KMS-11 (cell line): ENCODE results near the gene TSSK3.
"Not testable (repeated sequence)": the region's sequence is repeated elsewhere in the genome, so short reads cannot be mapped to it uniquely, and the experiment has no call there.

Source experiments
- H2AFZ ChIP-seq: fragments of 200-600 bp; sonication (generic); 2 replicates; pipeline ENCODE4 v1.6.1; 2016; ENCODE audit warnings: antibody characterized with exemption, mixed run types, low read depth
- H3K27ac ChIP-seq: fragments of 200-600 bp; sonication (generic); 2 replicates; pipeline ENCODE4 v1.6.1; 2016; ENCODE audit warnings: mild to moderate bottlenecking, mixed run types
- H3K27me3 ChIP-seq: fragments of 200-600 bp; sonication (generic); 2 replicates; pipeline ENCODE4 v1.6.1; 2017; ENCODE audit warnings: mild to moderate bottlenecking, low read depth, mixed run types, moderate library complexity; ENCODE audit not compliant: insufficient read depth
- H3K36me3 ChIP-seq: fragments of 200-600 bp; sonication (generic); 2 replicates; pipeline ENCODE4 v1.6.1; 2017; ENCODE audit warnings: mild to moderate bottlenecking, mixed run types; ENCODE audit not compliant: insufficient read depth
- H3K4me1 ChIP-seq: fragments of 200-600 bp; sonication (generic); 2 replicates; pipeline ENCODE4 v1.6.1; 2016; ENCODE audit warnings: mild to moderate bottlenecking, low read depth, mixed run types; ENCODE audit not compliant: poor library complexity, severe bottlenecking
- H3K4me2 ChIP-seq: fragments of 200-600 bp; sonication (generic); 2 replicates; pipeline ENCODE4 v1.7.0; 2016; ENCODE audit warnings: mild to moderate bottlenecking, mixed run types
- H3K4me3 ChIP-seq: fragments of 200-600 bp; sonication (generic); IDR thresholded peaks from 2 replicates; pipeline ENCODE4 v1.6.1; 2017; ENCODE audit warnings: low read depth, low read length, mixed read lengths; ENCODE audit not compliant: insufficient read depth
- H3K79me2 ChIP-seq: fragments of 200-600 bp; sonication (generic); 2 replicates; pipeline ENCODE4 v1.6.1; 2016; ENCODE audit warnings: low read depth, mixed run types; ENCODE audit not compliant: insufficient read depth
- H3K9ac ChIP-seq: fragments of 200-600 bp; sonication (generic); 2 replicates; pipeline ENCODE4 v1.6.1; 2016; ENCODE audit warnings: mild to moderate bottlenecking, mixed run types
- H4K20me1 ChIP-seq: fragments of 200-600 bp; sonication (generic); 2 replicates; pipeline ENCODE4 v1.6.1; 2016; ENCODE audit warnings: mild to moderate bottlenecking, mixed run types; ENCODE audit not compliant: insufficient read depth
- CTCF ChIP-seq: fragments of 200-600 bp; sonication (generic); conservative IDR thresholded peaks from 2 replicates; pipeline ENCODE4 v1.6.1; 2017; ENCODE audit warnings: low read depth, mild to moderate bottlenecking, antibody characterized with exemption, low read length, moderate library complexity, mixed read lengths

The TSSK3 gene

DNA sequence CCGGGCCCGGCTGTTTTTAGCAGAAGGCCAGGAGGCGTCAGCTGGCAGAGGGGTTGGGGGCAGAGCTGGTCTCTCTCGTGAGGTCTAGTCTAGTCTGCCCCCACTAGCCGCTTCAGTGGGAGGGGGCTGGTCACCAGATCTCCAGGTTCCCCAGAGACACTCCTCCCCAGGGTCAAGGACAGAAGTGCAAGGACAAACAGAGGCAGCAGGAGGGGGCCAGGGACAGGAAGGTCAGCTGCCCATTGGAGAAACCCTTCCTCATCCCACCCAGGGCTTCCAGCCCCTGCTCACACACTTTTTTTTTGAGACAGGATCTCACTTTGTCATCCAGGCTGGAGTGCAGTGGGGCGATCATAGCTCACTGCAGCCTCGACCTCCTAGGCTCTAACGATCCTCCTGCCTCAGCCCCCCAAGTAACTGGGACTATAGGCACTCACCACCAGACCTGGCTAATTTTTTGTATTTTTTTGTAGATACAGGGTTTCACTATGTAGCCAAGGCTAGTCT lies 10.0 kb upstream of the TSSK3 start:
- peak overlapping the region; percentile 68; the same call in 1 of the 2 replicates for H3K4me2 ChIP-seq
- H3K36me3 ChIP-seq: no peaks in the 10 kb centered on the region
- no peaks in the 10 kb centered on the region for H3K79me2 ChIP-seq
- H3K27me3 ChIP-seq: no peaks in the 10 kb centered on the region
- TF ChIP-seq CTCF: no peak
- no peak overlapping the region for H3K27ac ChIP-seq
- peaks cover 13% of the 10 kb centered on the region for H3K4me1 ChIP-seq
- peak overlapping the region; percentile 74; the same call in 1 of the 2 replicates for H3K9ac ChIP-seq
- H4K20me1 ChIP-seq: no peaks in the 10 kb centered on the region
- no peak overlapping the region for H3K4me3 ChIP-seq
- peak overlapping the region; percentile 62; the same call in 1 of the 2 replicates for H2AFZ ChIP-seq

DNA sequence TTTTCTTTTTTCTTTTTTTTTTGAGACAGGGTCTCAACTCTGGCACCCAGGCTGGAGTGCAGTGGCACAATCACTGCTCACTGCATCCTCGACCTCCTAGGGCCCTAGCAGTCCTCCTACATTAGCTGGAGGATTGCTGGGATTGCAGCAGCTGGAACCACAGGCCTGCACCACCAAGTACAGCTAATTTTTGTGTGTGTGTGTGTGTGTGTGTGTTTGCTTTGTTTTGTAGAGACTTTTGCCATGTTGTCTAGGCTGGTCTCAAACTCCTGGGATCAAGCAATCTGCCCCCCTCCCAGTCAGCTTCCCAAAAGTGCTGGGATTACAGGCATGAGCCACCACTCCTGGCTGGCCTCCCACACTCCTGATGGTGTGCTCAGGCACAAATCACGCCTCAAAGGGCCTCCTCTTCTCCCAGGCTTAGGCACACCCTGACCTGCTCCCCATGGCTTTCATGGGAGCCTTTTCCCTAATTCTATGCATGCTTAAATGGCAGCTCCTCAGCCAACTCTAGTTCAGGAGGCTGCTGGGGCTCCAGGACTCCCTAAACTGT lies 9.4 kb upstream of the TSSK3 start:
- Histone ChIP-seq H3K4me1 (peaks cover 13% of the 10 kb centered on the region), H2AFZ (no peak overlapping the region), H3K4me3 (no peak overlapping the region), H3K4me2 (no peak overlapping the region), H3K9ac (no peak overlapping the region), H4K20me1 (no peaks in the 10 kb centered on the region), H3K79me2 (no peaks in the 10 kb centered on the region), H3K36me3 (no peaks in the 10 kb centered on the region), H3K27me3 (no peaks in the 10 kb centered on the region), H3K27ac (no peak overlapping the region)
- TF ChIP-seq CTCF: no peak

DNA sequence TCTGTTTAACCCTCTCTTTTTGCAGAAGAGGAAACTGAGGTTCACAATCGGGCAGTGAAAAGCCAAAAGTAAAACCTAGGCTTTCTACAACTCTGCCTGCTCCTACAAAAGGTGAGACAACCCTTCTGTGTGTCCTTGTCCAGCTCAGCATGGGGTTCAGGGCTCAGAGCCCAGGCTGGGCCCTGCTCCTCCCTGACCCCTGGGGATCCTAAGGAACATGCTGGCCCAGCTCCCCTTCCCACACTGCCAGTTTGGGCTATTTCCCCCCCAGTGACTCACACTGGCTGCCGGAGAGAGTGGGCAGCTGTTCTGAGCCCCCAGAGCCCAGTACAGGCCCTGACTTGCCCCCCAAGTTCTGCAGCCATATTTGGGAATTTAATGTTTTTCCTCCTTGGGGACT lies 8.9 kb upstream of the TSSK3 start:
- no peak overlapping the region for H3K4me3 ChIP-seq
- H3K79me2 ChIP-seq: no peaks in the 10 kb centered on the region
- no peak overlapping the region for H2AFZ ChIP-seq
- H3K4me2 ChIP-seq: no peak overlapping the region
- H3K27ac ChIP-seq: no peak overlapping the region
- no peaks in the 10 kb centered on the region for H3K27me3 ChIP-seq
- H3K9ac ChIP-seq: no peak overlapping the region
- TF ChIP-seq CTCF: no peak
- peaks cover 13% of the 10 kb centered on the region for H3K4me1 ChIP-seq
- H4K20me1 ChIP-seq: no peaks in the 10 kb centered on the region
- no peaks in the 10 kb centered on the region for H3K36me3 ChIP-seq

DNA sequence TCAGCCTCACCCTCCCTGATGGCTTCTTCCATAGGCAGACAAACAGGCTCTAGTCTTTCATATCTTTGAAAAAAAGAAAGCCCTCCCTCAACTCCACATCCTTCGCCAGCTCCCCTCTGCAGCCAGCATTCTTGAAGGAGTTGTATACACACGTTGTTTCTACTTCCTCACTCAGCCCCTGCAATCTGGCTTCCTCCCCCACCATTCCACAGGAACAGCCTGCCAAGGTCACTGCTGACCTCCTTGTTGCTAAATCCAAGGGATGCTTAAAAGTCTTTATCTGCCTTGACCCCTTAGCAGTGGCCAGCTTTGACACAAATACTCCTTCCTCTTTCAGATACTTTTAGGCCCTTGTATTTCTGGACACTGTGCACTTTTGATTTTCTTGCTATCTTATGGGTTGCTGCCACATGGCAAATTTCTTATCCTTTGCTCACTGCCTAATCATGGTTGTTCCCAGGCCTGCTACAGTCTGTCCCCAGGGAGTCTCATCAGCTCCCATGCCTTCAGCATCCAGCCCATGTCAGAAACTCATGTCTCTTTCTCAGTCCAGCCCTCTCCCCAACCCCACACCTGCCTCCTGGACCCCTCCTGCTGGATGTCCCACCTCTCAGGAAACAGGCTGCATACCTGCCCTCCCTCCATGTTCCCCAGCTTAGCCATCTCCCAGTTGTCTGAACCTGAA lies 8.3 kb upstream of the TSSK3 start:
- Histone ChIP-seq H2AFZ (no peak overlapping the region), H3K36me3 (no peaks in the 10 kb centered on the region), H3K27ac (no peak overlapping the region), H3K9ac (no peak overlapping the region), H4K20me1 (no peaks in the 10 kb centered on the region), H3K79me2 (no peaks in the 10 kb centered on the region), H3K4me1 (peaks cover 13% of the 10 kb centered on the region), H3K27me3 (no peaks in the 10 kb centered on the region), H3K4me2 (no peak overlapping the region), H3K4me3 (no peak overlapping the region)
- no peak for TF ChIP-seq CTCF

GRCh38 chr1:32355778-32356177 lies 6.6 kb upstream of the TSSK3 start:
- not testable (repeated sequence) for H3K79me2 ChIP-seq, H3K27me3 ChIP-seq, H3K4me3 ChIP-seq, H3K4me2 ChIP-seq, H3K4me1 ChIP-seq, H3K36me3 ChIP-seq, H3K9ac ChIP-seq, H3K27ac ChIP-seq, H4K20me1 ChIP-seq, H2AFZ ChIP-seq
